ENCODE results near the gene NKX2-1.

Gene NKX2-1

GRCh38 chr14:36511981-36512584 lies 7.9 kb downstream of the NKX2-1 start:
- H4K20me1 ChIP-seq (ENCODE audit: low read depth, low read length): no peaks in the 10 kb centered on the region
- H3K27me3 ChIP-seq (ENCODE audit: low read length): no peaks in the 10 kb centered on the region
- H3K9me2 ChIP-seq (replicated peaks; ENCODE audit: insufficient read depth, low read length): no peaks in the 10 kb centered on the region
- no peaks in the 10 kb centered on the region for H3F3A ChIP-seq (ENCODE audit: insufficient read depth)
- TF ChIP-seq EZH2phosphoT487 (conservative IDR thresholded peaks at IDR 0.05; ENCODE audit: low read length) (no peak), CTCF (IDR thresholded peaks at IDR 0.05; ENCODE audit: insufficient read depth, low read length, poor library complexity, severe bottlenecking) (no peak)
- no peak overlapping the region for H3K4me2 ChIP-seq (ENCODE audit: low read depth, low read length, poor library complexity, severe bottlenecking)
- H2AFZ ChIP-seq (ENCODE audit: low read depth, low read length, severe bottlenecking): no peak overlapping the region
- no peaks in the 10 kb centered on the region for H3K9me3 ChIP-seq (ENCODE audit: insufficient read depth, low read length)
- H3K9ac ChIP-seq (ENCODE audit: low read length): no peak overlapping the region
- no peaks in the 10 kb centered on the region for H3K36me3 ChIP-seq (ENCODE audit: low read length)
- no peak overlapping the region for H3K4me3 ChIP-seq (ENCODE audit: insufficient read depth, low read length, poor library complexity, severe bottlenecking)
- no peak overlapping the region for H3K27ac ChIP-seq (ENCODE audit: low read depth, low read length)
- no peaks in the 10 kb centered on the region for H3K79me2 ChIP-seq (ENCODE audit: insufficient read depth, low read length)

- Histone ChIP-seq H3K27ac (ENCODE audit: low read depth, low read length) (no peak overlapping the region), H2AFZ (ENCODE audit: low read depth, low read length, severe bottlenecking) (no peak overlapping the region), H3K9ac (ENCODE audit: low read length) (no peak overlapping the region), H3K9me2 (replicated peaks; ENCODE audit: insufficient read depth, low read length) (no peaks in the 10 kb centered on the region), H3K4me3 (ENCODE audit: insufficient read depth, low read length, poor library complexity, severe bottlenecking) (no peak overlapping the region), H3K9me3 (ENCODE audit: insufficient read depth, low read length) (no peaks in the 10 kb centered on the region), H3K27me3 (ENCODE audit: low read length) (no peaks in the 10 kb centered on the region), H4K20me1 (ENCODE audit: low read depth, low read length) (no peaks in the 10 kb centered on the region), H3K36me3 (ENCODE audit: low read length) (no peaks in the 10 kb centered on the region), H3K79me2 (ENCODE audit: insufficient read depth, low read length) (no peaks in the 10 kb centered on the region), H3F3A (ENCODE audit: insufficient read depth) (no peaks in the 10 kb centered on the region), H3K4me2 (ENCODE audit: low read depth, low read length, poor library complexity, severe bottlenecking) (no peak overlapping the region)
- TF ChIP-seq CTCF (IDR thresholded peaks at IDR 0.05; ENCODE audit: insufficient read depth, low read length, poor library complexity, severe bottlenecking): no peak
- TF ChIP-seq EZH2phosphoT487 (conservative IDR thresholded peaks at IDR 0.05; ENCODE audit: low read length): no peak
Observed at GRCh38 chr14:36510874-36511273, 9.2 kb downstream of the NKX2-1 start.

GRCh38 chr14:36510078-36510799 lies 9.8 kb downstream of the NKX2-1 start:
- Histone ChIP-seq H3K9ac (ENCODE audit: low read length) (no peak overlapping the region), H3K4me2 (ENCODE audit: low read depth, low read length, poor library complexity, severe bottlenecking) (no peak overlapping the region), H4K20me1 (ENCODE audit: low read depth, low read length) (no peaks in the 10 kb centered on the region), H2AFZ (ENCODE audit: low read depth, low read length, severe bottlenecking) (no peak overlapping the region), H3K4me3 (ENCODE audit: insufficient read depth, low read length, poor library complexity, severe bottlenecking) (no peak overlapping the region), H3K79me2 (ENCODE audit: insufficient read depth, low read length) (no peaks in the 10 kb centered on the region), H3K27ac (ENCODE audit: low read depth, low read length) (no peak overlapping the region), H3F3A (ENCODE audit: insufficient read depth) (no peaks in the 10 kb centered on the region), H3K27me3 (ENCODE audit: low read length) (no peaks in the 10 kb centered on the region), H3K9me2 (replicated peaks; ENCODE audit: insufficient read depth, low read length) (no peaks in the 10 kb centered on the region), H3K36me3 (ENCODE audit: low read length) (no peaks in the 10 kb centered on the region), H3K9me3 (ENCODE audit: insufficient read depth, low read length) (no peaks in the 10 kb centered on the region)
- no peak for TF ChIP-seq EZH2phosphoT487 (conservative IDR thresholded peaks at IDR 0.05; ENCODE audit: low read length)
- no peak for TF ChIP-seq CTCF (IDR thresholded peaks at IDR 0.05; ENCODE audit: insufficient read depth, low read length, poor library complexity, severe bottlenecking)
